Peyer's patch (tissue), 4 donors: ENCODE measurements around the gene ADAM12. TPM values are rescaled to one million over a fixed set of nuclear protein-coding genes. Genes with fewer than 3 reads are reported as not detected.

ENCODE experiments used
- DNase-seq, 3 donors: peaks; one replicate each; pipeline ENCODE4 v3.0.0-alpha.2; 2017 to 2019
- H3K27ac ChIP-seq, 4 donors: fragments of 200-600 bp; sonication (generic); one replicate each; pipeline ENCODE4 v1.5.1; 2016 to 2019
- H3K27me3 ChIP-seq, 2 donors: fragments of 200-600 bp; sonication (generic); one replicate each; pipeline ENCODE4 v1.5.1; 2019
- H3K36me3 ChIP-seq, 3 donors: fragments of 200-600 bp; sonication (generic); one replicate each; pipeline ENCODE4 v1.5.1; 2016 to 2019
- H3K4me1 ChIP-seq, 4 donors: fragments of 200-600 bp; sonication (generic); one replicate each; pipeline ENCODE4 v1.5.1; 2016 to 2019
- H3K4me3 ChIP-seq, 4 donors: fragments of 200-600 bp; sonication (generic); 1 replicate in 3 of 4; 2 replicates in 1 of 4; pipeline ENCODE4 v1.5.1; 2016 to 2019; ENCODE audit warnings: mild to moderate bottlenecking in 1 of 4
- H3K9me3 ChIP-seq, 4 donors: fragments of 200-600 bp; sonication (generic); one replicate each; pipeline ENCODE4 v1.5.1; 2016 to 2019; ENCODE audit warnings: mild to moderate bottlenecking in 1 of 4
- CTCF ChIP-seq, 6 experiments: fragments of 450-650 bp in 4 of 6; fragments of 200-600 bp in 2 of 6; sonication (generic) in 1 of 6; IDR thresholded peaks; one replicate each; pipeline ENCODE4 v1.5.1; 2017 to 2019; ENCODE audit warnings: antibody characterized with exemption in 6 of 6, mild to moderate bottlenecking in 3 of 6, moderate library complexity in 1 of 6
- POLR2A ChIP-seq, 2 donors: fragments of 450-650 bp; IDR thresholded peaks; one replicate each; pipeline ENCODE4 v1.5.1; 2017; ENCODE audit warnings: antibody characterized with exemption in 2 of 2, mild to moderate bottlenecking in 2 of 2, moderate library complexity in 2 of 2
- total RNA-seq, 4 donors: library from RNA; depleted of rRNA; stranded (reverse); fragments of >200 nt; gene quantifications; one replicate each; pipeline ENCODE4 v1.1.0, GENCODE V29; 2016

The ADAM12 gene
- total RNA-seq, 4 donors from 2014 or later: 0.13 to 2.5 (median 0.66) TPM

DNA sequence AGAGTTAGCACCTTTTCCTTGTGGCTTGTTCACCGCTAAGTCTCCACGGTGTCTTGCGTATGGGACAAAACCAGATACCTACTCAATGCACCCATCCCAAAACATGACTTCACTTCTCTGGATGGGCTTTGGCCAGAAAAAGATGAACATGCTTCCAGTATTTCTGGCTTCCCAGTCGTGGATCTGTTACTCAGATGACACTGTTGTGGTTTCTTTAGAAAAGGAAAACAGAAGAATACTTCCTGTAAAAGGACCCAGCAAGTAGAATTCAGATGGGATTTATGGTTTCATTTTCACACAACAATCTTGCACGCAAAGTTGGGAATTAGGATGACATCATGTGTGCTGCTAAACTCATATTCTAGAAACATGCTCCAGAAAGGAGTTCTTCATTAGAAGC lies 216.7 kb downstream of the ADAM12 start:
- no peak overlapping the region for H3K4me3 ChIP-seq
- H3K4me1 ChIP-seq: no peaks in the 10 kb centered on the region
- no peaks in the 10 kb centered on the region for H3K36me3 ChIP-seq
- H3K9me3 ChIP-seq: no peaks in the 10 kb centered on the region
- DNase-seq: no peak
- no peak overlapping the region for H3K27ac ChIP-seq
- H3K27me3 ChIP-seq: no peaks in the 10 kb centered on the region
- TF ChIP-seq POLR2A (IDR thresholded peaks at IDR 0.05): no peak
- TF ChIP-seq CTCF (IDR thresholded peaks at IDR 0.05): no peak

- H3K36me3 ChIP-seq: no peaks in the 10 kb centered on the region
These were observed 217.5 kb downstream of the ADAM12 start for GRCh38 chr10:126170776-126171175.

GRCh38 chr10:126170371-126170770 lies 217.9 kb downstream of the ADAM12 start:
- TF ChIP-seq POLR2A (IDR thresholded peaks at IDR 0.05) (no peak), CTCF (IDR thresholded peaks at IDR 0.05) (no peak)
- H3K4me1 ChIP-seq: no peaks in the 10 kb centered on the region
- DNase-seq: no peak
- H3K36me3 ChIP-seq: no peaks in the 10 kb centered on the region
- no peak overlapping the region for H3K4me3 ChIP-seq
- no peak overlapping the region for H3K27ac ChIP-seq
- no peaks in the 10 kb centered on the region for H3K9me3 ChIP-seq
- no peaks in the 10 kb centered on the region for H3K27me3 ChIP-seq

More at GRCh38 chr10:126170776-126171175, 217.5 kb downstream of the ADAM12 start:
- no peak for DNase-seq
- Histone ChIP-seq H3K27me3 (no peaks in the 10 kb centered on the region), H3K27ac (no peak overlapping the region), H3K4me3 (no peak overlapping the region), H3K4me1 (no peaks in the 10 kb centered on the region), H3K9me3 (no peaks in the 10 kb centered on the region)
- no peak for TF ChIP-seq CTCF (IDR thresholded peaks at IDR 0.05)

DNA sequence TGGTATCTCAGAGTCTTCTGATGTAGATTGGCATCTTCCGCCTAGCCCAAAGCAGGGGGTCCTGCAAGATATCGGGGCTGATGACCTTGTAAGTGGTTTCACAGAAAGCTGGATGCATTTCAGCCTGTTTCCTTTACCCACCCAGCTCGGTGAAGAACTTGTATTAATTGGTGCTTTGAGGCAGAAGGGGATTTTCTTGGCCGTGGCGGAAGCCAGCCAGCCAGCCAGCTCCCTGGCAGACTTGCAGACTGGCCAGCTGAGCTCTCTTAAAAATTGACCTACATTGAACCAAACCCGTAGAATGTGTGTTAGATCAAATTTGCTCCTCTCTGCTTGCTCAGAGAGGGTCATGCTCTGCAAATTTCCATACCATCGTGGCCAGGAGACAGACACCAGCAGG lies 218.4 kb downstream of the ADAM12 start:
- Histone ChIP-seq H3K36me3 (no peaks in the 10 kb centered on the region), H3K27ac (no peak overlapping the region), H3K9me3 (no peaks in the 10 kb centered on the region), H3K27me3 (no peaks in the 10 kb centered on the region), H3K4me1 (no peaks in the 10 kb centered on the region), H3K4me3 (no peak overlapping the region)
- no peak for DNase-seq
- TF ChIP-seq CTCF (IDR thresholded peaks at IDR 0.05) (no peak), POLR2A (IDR thresholded peaks at IDR 0.05) (no peak)

DNA sequence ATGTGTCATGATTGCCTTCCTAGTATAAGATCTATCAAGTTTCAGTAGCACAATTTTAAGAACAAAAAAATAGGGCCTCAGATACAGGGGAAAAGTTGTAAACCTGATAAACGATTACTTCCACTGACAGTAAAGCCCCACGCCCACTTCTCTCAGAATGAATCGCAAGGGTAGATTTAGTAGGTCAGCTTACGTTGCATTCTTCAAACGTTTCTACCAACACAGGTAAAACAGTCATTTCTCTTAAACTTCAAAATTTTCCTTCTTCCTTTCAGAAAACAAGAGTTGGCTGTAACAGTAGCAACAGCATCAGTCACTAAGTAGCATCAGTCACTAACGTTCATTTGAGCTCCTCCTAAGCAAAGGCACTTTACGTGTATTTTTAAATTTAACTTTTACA lies 221.5 kb downstream of the ADAM12 start:
- no peaks in the 10 kb centered on the region for H3K27me3 ChIP-seq
- H3K27ac ChIP-seq: no peak overlapping the region
- DNase-seq: no peak
- no peak for TF ChIP-seq CTCF (IDR thresholded peaks at IDR 0.05)
- no peak for TF ChIP-seq POLR2A (IDR thresholded peaks at IDR 0.05)
- H3K36me3 ChIP-seq: no peaks in the 10 kb centered on the region
- no peaks in the 10 kb centered on the region for H3K4me1 ChIP-seq
- H3K9me3 ChIP-seq: no peaks in the 10 kb centered on the region
- no peak overlapping the region for H3K4me3 ChIP-seq

DNA sequence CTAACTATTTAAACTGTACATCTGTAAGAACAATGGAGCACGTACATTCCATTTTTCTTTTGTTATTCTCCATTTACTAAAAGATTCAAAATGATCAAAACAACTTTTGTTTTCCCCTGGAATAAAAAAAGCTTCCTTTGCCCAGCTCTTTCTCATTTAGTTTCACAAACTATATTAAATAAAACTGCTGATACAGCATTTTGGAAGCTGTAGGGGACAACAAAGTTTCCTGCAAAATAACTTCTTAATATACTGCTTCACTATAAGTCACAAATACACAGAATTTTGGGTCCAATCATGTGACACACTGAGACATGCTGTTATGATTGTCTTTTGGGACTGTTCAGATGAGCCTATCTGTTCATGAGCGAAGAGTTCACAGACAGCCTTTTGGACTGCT lies 222.4 kb downstream of the ADAM12 start:
- TF ChIP-seq POLR2A (IDR thresholded peaks at IDR 0.05): no peak
- TF ChIP-seq CTCF (IDR thresholded peaks at IDR 0.05): no peak
- Histone ChIP-seq H3K4me3 (no peak overlapping the region), H3K27ac (no peak overlapping the region), H3K27me3 (no peaks in the 10 kb centered on the region), H3K36me3 (no peaks in the 10 kb centered on the region), H3K4me1 (no peaks in the 10 kb centered on the region), H3K9me3 (no peaks in the 10 kb centered on the region)
- no peak for DNase-seq
